ENCODE data around the gene STK38.
"Not testable (repeated sequence)": the region's sequence is repeated elsewhere in the genome, so short reads cannot be mapped to it uniquely, and the experiment has no call there.

Gene STK38

GRCh38 chr6:36479256-36479655 lies 68.0 kb downstream of the STK38 start:
- no peak for FAIRE-seq

GRCh38 chr6:36478051-36478526 lies 69.2 kb downstream of the STK38 start:
- no peak for FAIRE-seq

- FAIRE-seq, result no peak
Measured at GRCh38 chr6:36469946-36470345, 77.3 kb downstream of the STK38 start.

GRCh38 chr6:36469148-36469661 lies 78.1 kb downstream of the STK38 start:
- FAIRE-seq, result no peak

- FAIRE-seq, result no peak
Measured at GRCh38 chr6:36467625-36468024, 79.7 kb downstream of the STK38 start.

- FAIRE-seq, result no peak
Measured at GRCh38 chr6:36464233-36464632, 83.0 kb downstream of the STK38 start.

GRCh38 chr6:36463676-36464075 lies 83.6 kb downstream of the STK38 start:
- no peak for FAIRE-seq

- FAIRE-seq, result peak; percentile 24
Measured at GRCh38 chr6:36461646-36462045, 85.6 kb downstream of the STK38 start.

- FAIRE-seq, result no peak
Measured at GRCh38 chr6:36460916-36461315, 86.4 kb downstream of the STK38 start.

GRCh38 chr6:36459501-36459900 lies 87.8 kb downstream of the STK38 start:
- no peak for FAIRE-seq

- FAIRE-seq, result no peak
Measured at GRCh38 chr6:36455486-36456027, 91.7 kb downstream of the STK38 start.

GRCh38 chr6:36452897-36453296 lies 94.4 kb downstream of the STK38 start:
- FAIRE-seq, result not testable (repeated sequence)

- not testable (repeated sequence) for FAIRE-seq
Measured at GRCh38 chr6:36449173-36449572, 98.1 kb downstream of the STK38 start.

GRCh38 chr6:36445621-36446020 lies 101.7 kb downstream of the STK38 start:
- FAIRE-seq, result no peak

- no peak for FAIRE-seq
Measured at GRCh38 chr6:36444470-36444869, 102.8 kb downstream of the STK38 start.

All from islet of Langerhans (tissue), 1 donor.